H1 (cell line): ENCODE measurements around the gene EPHB1. TPM values are rescaled to one million over a fixed set of nuclear protein-coding genes. Genes with fewer than 3 reads are reported as not detected.

Experiments used
- BACH1 ChIP-seq: IDR thresholded peaks from 2 replicates; pipeline ENCODE4 v1.6.1; 2012; ENCODE audit warnings: low read length, improper control_type of control experiment
- NRF1 ChIP-seq: IDR thresholded peaks from 2 replicates; pipeline ENCODE4 v1.6.1; 2011; ENCODE audit warnings: mild to moderate bottlenecking, low read depth, low read length, improper control_type of control experiment
- RBBP5 ChIP-seq: IDR thresholded peaks from 2 replicates; pipeline ENCODE4 v1.7.1; 2012; ENCODE audit warnings: low read depth, mild to moderate bottlenecking, inconsistent platforms, low read length, moderate library complexity, borderline replicate concordance
- polyA plus RNA-seq, 7 experiments: library from polyadenylated mRNA; depleted of rRNA in 3 of 7; stranded (reverse) in 5 of 7; unstranded in 2 of 7; fragments of >200 nt in 5 of 7; fragments of 200-250 nt in 2 of 7; gene quantifications; 1 replicate in 5 of 7; 2 replicates in 1 of 7; 4 replicates in 1 of 7; pipeline versions ENCODE4 v1.2.1 to v1.2.3, GENCODE V29; 2011 to 2013; ENCODE audit warnings: missing spikeins in 2 of 7, mixed read lengths in 2 of 7
- total RNA-seq: library from RNA; stranded (reverse); fragmentation: NEBNext Ultra II Directional; extraction: Animal tissue kit (Norgen Biotek cat#: 25700); gene quantifications from 2 replicates; pipeline ENCODE4 v1.2.1, GENCODE V29; 2021

Gene EPHB1
- total and polyA plus RNA-seq, 2 of the 8 experiments (the other 6 are each of a cell fraction or from before 2014, with no cell fraction given) = 3.5 to 5.9 TPM

- TF ChIP-seq NRF1 (no peak), RBBP5 (no peak), BACH1 (no peak)
These were observed 466.9 kb downstream of the EPHB1 start (continued) for GRCh38 chr3:135261916-135262315.
